Bone marrow (tissue), 2 donors: ENCODE data around the gene C10orf67.

ENCODE experiments used
- DNase-seq, 2 donors: peaks; one replicate each; lab custom pipeline; 2025; lab: John Stamatoyannopoulos, UW

Gene C10orf67

DNA sequence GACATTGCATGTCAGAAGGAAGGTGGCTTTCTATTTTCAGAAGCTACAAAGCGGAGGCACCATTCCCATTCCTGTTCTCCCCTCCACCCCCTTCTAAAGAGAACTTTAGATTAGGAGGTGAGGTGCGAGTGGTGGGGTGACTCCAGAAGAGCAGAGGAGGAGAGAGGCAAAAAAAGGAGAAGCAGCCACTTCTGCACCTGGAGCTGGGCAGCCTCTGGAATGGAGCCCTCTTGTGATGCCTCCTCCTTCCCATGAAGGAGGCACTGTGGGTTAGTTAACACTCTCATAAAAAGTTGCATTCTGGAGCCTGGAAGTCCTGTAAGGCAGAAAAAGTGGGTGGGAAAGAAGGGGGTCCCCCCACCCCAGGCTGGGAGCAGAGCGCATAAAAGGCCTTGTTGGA is 147.7 kb downstream of the C10orf67 start:
- DNase-seq, result no peak

DNA sequence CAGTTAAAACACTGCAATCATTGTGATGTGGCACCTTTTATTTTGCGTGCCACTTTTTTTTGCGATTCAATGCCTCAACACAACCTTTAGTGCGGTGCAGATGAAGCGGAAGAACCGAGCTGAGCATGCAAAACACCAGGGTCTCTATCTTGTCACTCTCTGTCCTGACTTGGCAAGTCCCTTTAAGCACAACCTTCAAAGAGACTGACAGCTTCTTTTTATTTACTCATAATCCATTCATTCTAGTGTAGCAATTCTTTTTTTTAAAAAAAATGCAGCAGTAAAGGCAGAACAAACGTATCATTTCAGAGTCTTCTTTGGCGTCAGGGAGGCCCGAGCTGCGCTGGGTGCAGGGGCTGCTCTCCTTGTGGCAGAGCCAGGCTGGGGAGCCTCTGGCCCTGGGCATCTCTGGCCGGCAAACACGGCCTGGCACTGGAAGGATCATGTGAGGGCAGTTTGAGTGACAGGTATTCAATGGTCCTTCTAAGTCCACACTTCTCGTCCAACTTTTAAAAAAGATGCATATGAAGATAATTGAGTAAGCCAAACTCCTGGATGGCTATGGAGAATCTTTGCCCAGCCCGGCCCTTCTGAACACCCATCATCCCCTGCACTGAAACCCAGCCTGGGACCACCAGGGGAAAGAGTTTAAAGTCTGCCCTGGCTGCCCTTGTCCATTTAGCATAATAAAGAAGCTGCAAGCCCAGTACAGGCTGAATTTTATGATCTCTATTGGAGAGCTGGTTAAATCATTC is 148.6 kb downstream of the C10orf67 start:
- DNase-seq, result no peak

DNA sequence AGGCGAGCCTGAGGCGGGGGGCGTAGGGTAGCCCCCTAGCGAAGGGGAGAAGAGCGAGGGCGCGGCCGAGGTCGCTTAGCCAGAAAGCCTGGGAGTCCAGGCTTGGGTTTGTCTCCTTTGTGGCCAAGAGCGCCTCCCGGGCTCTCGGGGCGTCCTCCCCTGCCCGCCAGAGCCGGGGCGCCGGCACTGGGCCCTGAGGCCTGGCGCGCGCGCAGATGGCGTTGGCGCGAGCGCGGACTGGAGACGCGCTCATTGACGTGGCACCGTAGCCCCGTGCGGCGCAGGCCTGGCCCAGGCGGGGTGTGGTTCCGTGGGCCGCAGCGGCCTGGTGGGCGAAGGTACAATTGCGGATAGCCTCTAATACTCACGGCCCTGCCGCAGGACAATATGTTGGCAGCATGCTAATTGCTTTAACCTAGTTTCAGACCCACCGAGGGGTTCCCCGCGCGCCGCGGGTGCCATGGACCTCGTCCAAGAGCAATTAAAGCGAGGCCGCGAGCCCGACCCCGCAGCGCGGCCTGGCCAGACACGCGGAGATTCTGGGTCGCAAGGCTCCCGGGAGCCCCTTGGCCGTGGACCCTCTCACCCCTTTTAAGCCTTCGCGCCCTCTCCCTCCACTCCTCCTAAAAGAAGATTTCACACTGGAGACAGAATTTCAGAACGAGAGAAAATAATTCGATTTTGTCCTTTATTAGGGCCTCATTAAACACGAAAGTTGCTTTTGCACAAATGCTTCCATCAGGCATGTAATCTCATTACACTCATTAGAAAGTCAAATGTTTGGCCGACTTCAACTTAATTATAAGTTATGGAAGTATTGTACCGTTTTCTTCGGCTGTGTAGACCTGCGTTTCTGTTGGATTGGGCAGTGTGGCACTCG is 149.4 kb downstream of the C10orf67 start:
- no peak for DNase-seq

DNA sequence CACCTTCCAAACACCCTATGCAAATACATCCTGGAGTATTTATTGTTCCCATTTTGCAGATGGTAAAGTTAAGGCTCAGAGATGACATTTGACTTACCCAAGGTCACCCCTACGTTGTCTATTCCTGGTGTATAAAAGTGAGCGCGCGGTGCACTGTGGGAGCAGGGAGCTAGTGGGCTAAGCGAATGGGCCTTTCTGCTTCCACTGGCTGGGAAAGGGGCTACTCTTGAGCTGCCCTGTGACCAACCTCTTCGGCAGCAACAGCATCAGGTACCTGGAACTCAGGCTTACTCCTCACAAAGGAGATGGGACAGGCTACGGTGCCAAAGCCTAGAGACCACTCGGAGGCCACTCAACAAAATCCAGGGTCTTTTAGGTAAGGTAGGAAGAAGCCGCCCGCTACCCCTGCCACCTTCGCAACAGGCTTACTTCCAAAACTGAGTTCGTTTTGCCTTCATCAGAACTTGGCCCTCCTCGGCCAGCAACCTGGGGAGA is 150.1 kb downstream of the C10orf67 start:
- no peak for DNase-seq

DNA sequence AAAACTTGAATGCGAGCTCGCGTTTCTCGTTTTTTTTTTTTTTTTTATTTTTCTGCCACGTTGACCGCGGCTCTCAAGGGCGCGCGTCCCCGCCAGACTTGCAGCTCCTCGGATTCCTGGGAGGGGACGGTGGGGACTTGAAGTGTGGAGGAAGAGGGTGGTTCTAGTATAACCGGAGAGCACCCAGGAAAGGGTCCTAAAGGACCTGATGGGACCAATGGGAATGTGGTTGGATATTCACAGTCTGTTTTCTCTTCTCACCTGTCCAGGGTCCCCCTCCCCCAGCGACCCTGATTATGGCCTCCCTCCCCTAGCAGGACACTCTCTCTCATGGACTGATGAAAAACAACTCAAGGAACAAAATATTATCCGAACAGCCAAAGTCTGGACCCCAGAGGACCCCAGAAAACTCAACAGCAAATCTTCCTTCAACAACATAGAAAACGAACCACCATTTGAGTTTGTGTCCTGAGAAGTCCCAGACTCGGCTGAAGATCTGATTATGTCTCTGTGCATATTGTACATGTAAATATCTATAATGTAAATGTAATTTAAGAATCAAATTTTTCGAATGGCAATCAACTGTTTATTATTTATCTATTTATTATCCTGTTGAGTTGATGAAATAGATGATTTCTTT is 151.0 kb downstream of the C10orf67 start:
- DNase-seq, result no peak

DNA sequence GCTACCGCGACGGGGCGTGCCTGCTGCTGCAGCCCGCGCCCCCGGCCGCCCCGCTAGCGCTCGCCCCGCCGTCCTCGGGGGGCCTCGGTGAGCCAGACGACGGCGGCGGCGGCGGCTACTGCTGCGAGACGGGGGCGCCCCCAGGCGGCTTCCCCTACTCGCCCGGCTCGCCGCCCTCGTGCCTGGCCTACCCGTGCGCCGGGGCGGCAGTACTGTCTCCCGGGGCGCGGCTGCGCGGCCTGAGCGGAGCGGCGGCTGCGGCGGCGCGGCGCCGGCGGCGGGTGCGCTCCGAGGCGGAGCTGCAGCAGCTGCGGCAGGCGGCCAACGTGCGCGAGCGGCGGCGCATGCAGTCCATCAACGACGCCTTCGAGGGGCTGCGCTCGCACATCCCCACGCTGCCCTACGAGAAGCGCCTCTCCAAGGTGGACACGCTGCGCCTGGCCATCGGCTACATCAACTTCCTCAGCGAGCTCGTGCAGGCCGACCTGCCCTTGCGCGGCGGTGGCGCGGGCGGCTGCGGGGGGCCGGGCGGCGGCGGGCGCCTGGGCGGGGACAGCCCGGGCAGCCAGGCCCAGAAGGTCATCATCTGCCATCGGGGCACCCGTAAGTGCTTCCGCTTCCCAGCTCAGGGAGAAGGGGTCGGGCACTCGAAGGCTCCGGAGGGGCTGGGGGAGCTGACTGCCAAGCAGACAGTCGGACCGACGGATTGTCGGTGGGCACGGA is 151.7 kb downstream of the C10orf67 start:
- no peak for DNase-seq

DNA sequence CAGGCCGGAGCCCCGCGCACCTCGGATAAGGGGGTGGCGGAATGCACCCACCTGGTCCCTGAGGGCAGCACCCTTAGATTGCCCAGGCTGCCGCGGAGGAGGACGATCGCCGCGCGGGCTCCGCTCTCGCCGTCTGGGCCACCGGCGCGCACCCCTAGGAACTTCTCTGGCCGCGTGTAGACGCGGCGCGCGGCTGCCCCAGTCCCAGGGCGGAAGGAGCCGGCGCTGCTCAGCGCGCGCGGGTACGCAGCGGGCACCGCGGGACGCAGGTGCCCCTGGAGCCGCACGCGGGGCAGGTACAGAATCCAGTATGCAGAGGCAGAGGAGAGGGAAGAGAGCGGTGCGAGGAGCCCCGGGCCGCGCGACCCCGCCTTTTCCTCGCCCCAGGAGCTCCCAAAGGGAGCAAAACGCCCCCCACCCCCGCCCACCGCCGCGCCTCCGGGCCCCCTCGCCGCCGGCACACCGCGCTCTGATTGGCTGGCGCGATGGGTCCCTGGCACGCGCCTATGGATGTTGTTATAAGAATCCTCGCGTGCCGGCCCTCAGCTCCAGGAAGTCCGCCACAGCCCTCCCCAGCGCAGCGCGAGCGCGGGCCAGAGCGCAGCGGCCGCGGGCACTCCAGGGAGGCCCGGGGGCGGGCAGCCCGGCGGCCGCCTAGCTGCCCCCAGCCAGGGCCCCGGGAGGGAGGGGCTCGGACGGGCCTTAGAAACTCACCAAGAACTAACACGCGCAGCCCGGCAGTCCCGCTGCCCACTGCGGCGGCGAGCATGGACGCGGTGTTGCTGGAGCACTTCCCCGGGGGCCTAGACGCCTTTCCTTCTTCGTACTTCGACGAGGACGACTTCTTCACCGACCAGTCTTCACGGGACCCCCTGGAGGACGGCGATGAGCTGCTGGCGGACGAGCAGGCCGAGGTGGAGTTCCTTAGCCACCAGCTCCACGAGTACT is 152.6 kb downstream of the C10orf67 start, which contains the start of gene PTF1A:
Gene PTF1A (plus strand): TSS at position 549 of the 948 bp plus-strand sequence. CDS start 219 bp downstream, at position 768.
- DNase-seq, result no peak

DNA sequence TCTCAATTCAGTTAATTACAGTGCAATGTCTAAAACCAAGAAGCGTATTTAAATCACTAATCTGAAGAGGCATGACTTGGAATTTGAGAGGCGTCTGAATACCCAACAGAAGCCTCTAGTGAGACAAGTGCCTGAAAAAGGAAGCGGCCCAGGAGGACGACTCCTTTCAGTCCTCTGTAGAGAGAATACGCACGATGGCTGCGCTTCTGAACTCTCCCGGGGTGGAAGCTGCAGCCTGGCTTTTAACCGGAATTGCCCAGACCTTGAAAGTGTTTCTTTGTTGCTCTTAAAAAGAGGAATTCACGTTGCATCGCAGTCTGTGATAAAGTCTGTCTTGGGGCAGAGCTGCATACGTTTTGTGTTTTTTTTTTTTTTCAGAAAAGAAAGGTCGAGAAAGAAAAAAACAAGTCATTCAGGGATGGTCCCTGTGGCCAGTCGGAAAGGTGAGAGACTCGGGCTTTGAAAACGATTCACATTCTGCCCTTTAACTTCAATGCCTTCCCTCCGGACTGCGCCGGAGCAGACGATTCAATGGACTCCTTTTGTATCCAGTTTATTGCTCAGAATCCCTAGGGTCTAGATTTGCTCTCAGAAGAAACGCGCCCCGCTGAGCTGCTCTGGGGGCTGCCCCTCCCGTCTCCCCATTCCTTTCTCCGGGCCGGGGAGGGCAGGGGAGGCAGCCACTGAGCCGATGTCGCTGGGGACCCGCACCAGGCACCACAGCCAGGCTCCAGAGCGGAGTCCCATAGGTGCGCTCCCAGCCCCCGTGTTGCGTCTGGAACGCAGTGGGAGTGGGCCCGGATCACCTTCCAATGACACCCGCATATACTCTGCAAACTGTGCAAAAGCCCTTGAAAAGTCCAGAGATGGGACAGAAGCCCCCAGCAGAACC is 153.5 kb downstream of the C10orf67 start:
- no peak for DNase-seq

DNA sequence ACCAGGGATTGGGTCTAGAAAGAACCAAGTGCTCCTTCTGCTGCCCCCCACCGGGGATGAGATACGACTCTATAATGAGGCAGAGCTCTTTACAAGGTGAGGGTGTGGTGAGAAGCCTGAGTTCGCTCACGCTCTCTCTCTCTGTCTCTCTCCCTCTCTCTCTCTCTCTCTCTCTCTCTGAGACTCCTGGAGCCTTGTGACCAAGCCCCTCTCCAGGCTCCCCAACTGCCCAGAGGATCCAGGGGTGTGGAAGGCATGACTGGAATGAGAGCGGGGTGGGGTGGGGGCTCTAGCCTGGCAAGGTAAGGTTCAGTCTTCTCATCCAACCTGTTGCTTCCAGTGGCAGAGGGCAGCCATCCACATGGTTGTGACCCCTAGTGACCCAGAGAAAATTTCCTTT is 155.6 kb downstream of the C10orf67 start:
- DNase-seq, result no peak

DNA sequence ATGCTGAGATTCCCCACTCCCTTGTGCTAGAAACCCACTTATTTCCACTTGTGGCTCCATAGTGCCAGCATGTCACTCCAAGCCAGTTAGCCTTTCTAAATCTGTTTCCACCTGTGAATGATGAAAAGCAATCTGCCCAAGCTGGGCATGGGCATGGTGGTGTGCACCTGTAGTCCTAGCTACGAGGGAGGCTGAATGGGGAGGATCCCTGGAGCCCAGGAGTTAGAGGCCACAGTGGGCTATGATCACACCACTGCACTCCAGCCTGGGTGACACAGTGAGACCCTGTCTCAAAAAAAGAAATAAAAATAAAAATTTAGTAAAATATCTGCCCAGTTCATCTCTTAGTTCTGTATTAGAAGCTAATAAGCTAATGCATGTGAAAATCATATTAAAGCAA is 157.4 kb downstream of the C10orf67 start:
- DNase-seq, result no peak

DNA sequence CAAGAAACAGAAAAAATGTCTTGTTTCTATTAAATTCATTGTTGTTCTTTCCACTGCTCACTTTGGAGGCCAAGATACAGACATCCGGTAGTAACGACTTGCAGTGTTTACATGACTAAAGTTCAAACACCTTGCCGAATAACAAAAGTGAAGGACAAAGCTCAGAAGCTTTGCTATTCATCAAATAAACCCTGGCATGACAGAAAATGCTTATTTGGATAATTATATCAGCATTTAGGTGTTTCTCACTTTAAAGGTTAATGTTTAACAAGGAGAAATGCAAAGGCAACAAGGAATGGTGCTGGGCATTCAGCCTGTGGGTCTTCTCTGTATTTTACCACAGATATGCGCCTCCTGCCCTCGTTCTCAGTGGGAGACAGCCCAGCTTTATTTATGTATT is 157.9 kb downstream of the C10orf67 start:
- no peak for DNase-seq

DNA sequence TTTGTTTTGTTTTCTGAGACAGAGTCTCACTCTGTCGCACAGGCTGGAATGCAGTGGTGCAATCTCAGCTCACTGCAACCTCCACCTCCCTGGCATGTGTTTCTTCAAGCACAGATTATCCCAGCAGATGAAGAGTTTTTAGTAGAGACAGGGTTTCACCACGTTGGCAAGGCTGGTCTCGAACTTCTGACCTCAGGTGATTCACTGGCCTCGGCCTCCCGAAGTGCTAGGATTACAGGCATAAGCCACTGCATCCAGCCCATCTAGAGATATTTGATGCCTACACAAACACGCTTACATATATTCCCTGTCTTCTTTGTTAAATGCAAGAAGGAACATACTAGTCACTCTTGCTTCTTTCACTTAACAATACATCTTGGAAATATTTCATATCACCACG is 158.4 kb downstream of the C10orf67 start:
- DNase-seq, result no peak

DNA sequence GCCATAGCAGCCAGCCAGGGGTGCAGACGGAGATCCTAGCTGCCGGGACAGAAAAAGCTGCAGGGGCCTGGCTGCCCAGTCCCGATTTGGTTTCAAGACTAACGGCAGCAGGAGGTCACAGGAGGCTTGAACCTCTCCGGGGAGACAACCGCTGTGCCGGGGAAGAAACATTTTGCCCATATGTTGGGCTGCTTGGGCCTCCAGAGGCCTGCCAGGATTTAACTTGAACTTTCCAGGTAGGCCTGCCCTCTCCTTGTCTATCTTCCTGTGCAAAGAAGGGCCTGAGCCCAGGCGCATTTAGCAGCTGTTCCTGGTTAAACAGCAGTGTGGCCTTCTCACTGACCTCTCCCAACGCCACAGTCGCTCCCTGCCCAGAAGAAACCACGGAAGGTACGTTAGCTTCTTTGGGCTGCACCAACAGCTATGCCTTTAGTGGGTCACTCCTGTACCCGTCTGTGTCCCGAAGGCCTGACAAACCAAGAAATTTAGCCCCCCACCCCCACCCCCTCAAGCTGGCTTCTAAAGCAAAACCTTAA is 169.6 kb downstream of the C10orf67 start:
- no peak for DNase-seq

DNA sequence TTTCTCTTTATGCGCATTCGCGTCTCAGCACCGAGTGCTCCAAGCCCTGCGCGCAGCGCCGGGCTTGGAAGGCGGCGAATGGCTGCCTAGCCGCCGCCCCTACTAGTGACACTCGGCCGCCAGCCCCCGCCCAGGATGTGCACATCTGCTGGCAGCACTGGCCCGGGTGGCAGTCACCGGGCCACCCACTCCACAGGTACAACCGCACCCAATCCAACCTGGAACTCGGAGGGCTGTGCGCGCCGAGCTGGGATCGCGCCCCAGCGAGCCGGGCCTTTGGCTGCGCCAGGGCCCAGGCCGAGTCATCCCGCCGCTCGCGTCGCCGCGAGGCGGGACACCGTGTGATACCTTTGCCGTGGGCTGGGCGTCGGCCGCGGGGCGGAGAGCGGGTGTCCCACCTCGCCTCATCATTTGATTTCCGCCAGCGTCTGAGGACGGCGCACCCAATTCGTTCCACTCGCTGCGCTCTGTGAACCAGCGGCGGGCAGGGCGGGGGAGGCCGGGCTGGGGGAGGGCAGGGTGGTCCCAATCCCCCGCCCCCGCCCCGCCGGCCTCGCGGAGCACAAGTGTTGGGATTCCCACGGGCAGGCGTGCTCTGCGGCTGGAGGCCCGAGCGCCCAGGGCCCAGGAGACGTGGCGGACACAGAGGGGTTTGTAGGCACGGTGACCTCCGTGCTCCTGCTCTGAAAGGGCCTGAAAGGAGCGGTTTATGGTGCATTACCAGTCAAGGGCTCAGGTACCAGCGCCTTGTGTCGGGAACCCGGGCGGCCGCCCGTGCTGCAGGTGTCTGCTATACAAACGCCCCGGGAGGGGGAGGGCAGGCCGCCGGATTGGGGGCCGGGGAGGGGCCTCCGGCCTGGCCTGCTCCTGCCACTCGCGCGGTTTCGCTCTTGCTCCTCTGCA is 170.3 kb downstream of the C10orf67 start:
- DNase-seq, result no peak

DNA sequence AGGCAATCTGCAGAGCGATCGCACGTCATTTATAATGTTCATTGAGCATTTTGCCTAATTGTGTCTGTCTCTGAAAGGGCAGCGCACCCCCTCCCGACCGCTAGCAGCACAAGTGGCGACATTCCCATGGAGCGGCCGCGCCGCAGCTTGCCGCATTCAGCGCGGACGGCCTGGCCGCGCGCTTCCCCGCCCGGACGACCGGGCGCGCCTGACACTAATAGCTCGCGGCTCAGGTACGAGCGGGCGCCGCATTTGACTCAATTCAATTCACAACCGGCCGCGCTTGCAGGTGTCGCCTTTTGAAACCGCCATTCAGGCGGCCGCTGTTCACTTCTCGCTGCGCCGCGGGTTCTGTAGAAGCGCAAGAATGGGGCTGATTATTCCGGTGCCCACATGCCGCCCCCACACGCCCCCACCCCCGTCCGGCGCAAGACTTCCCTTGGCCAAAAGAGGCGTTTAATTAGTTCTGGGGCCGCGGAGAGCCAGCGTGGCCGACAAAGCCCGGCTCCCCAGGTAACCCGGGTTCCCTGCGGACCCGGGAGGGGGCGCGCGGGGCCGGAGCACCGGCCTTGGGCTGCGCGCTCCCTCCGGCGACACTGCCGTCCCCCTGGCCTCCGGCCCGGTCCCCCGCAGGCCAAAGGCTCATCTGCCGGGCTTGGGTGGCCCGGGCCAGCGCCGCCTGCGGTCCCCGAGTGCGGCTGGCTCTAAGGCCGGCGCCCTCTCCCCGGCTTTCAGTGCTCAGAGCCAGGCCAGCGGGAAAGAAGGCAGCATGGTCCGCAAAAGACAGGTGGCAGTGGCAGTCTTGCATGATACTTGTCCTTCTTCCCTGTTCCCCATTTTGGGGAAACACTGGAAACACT is 171.2 kb downstream of the C10orf67 start:
- no peak for DNase-seq

DNA sequence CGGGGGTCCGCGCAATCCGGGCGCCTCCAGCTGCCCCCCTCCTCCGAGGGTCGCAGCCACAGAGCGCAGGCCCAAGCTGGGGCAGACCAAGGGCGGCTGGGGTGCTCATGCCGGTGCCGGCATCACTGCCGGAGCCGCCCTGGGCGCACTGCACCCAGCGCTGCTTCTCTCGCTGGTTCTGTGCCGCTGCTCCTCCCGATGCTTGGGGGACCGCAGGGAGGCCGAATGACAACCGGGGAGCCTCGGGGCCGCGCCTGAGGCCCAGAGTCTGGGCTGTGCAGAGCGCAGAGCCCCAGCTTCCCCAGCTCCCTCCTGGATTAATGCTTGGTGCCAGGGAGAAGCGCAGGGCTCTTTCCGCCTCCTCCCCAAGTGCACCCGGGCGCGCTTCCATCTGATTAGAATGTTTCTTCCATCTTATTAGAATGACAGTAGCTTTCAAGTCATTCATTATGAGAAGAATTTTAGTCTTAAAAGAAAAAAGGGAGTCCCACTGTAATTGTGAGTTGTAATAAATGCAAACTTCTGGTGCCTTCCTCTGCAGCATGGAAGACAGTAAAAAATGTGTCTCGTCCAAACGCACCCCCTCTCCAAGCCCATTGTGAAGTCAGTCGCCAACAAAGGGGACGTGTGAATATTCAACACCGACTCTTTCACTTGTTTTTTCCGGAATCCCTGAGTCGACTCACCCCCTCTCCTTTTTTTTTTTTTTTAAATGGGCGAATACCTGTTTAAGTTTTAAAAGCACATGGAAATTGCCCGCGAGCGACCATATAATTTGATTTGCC is 172.0 kb downstream of the C10orf67 start:
- no peak for DNase-seq
